Measurements from ENCODE around the gene CLDND2. TPM values are rescaled to one million over a fixed set of nuclear protein-coding genes. Genes with fewer than 3 reads are reported as not detected.
A peak's percentile ranks its signal among the peaks of the same experiment; 100 is the strongest.

The CLDND2 gene
- polyA plus RNA-seq, 1 of the 3 experiments (the other 2 are of a cell fraction) = 0.26 TPM

GRCh38 chr19:51365965-51366388, 2.8 kb downstream of the CLDND2 start, which contains the start of gene ETFB (continued):
- TF ChIP-seq, protein P1, sequence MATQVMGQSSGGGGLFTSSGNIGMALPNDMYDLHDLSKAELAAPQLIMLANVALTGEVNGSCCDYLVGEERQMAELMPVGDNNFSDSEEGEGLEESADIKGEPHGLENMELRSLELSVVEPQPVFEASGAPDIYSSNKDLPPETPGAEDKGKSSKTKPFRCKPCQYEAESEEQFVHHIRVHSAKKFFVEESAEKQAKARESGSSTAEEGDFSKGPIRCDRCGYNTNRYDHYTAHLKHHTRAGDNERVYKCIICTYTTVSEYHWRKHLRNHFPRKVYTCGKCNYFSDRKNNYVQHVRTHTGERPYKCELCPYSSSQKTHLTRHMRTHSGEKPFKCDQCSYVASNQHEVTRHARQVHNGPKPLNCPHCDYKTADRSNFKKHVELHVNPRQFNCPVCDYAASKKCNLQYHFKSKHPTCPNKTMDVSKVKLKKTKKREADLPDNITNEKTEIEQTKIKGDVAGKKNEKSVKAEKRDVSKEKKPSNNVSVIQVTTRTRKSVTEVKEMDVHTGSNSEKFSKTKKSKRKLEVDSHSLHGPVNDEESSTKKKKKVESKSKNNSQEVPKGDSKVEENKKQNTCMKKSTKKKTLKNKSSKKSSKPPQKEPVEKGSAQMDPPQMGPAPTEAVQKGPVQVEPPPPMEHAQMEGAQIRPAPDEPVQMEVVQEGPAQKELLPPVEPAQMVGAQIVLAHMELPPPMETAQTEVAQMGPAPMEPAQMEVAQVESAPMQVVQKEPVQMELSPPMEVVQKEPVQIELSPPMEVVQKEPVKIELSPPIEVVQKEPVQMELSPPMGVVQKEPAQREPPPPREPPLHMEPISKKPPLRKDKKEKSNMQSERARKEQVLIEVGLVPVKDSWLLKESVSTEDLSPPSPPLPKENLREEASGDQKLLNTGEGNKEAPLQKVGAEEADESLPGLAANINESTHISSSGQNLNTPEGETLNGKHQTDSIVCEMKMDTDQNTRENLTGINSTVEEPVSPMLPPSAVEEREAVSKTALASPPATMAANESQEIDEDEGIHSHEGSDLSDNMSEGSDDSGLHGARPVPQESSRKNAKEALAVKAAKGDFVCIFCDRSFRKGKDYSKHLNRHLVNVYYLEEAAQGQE (IDR thresholded peaks at IDR 0.05; ENCODE audit: low read depth, low read length) = no peak
- peak; percentile 84 for TF ChIP-seq MXI1 (IDR thresholded peaks at IDR 0.05; ENCODE audit: low read depth, low read length)
- no peak for TF ChIP-seq CHD2 (IDR thresholded peaks at IDR 0.05; ENCODE audit: low read length, partially characterized antibody)
- TF ChIP-seq RAD21 (IDR thresholded peaks at IDR 0.05; ENCODE audit: low read length) = no peak
- no peak for TF ChIP-seq TEAD4 (IDR thresholded peaks at IDR 0.05; ENCODE audit: borderline replicate concordance, insufficient read depth)
- no peak for TF ChIP-seq RFX5 (IDR thresholded peaks at IDR 0.05; ENCODE audit: low read length)

DNA sequence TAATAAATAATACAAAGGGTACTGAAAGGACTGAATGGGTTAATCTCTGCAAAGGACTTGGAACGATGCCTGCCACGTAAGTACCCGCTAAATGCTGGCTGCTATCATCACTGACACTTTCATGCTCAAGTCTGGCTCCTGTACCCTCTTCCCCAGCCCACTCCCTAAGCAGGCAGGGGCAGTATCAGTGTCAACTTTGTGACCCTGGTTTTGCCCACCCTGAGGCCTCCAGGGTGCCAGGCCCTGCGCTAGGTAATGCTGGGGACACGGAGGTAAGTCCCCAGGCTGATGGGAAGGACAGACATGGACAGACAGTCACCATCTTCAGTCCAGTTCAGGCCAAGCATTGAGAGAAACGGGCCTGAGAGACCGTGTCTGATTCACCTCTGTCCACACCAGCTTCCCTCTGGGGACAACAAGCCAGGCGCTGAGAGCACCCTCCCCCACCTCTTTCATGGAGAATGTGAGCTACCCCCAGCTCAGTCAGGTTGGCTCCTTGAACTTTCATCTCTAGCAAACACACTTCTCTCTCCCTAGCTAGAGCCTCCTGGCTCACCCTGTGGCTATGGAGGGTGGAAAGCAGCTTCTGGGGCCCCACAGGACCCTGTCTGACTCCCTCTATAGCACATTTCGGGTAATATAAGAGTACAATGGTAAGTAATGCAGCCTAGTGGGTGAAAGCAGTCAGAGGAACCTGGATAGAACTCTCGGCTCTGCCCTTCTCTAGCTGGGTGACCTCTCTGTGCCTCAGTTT, 3.4 kb downstream of the CLDND2 start:
- CTCF ChIA-PET = interaction anchor here (1.3 kb wide), 1 partner anchor 25 kb away, joined by 5 read pairs; no protein-coding TSS in a partner anchor
- TF ChIP-seq RFX5 (IDR thresholded peaks at IDR 0.05; ENCODE audit: low read length) (no peak), ELF1 (IDR thresholded peaks at IDR 0.05) (no peak), JUND (IDR thresholded peaks at IDR 0.05) (no peak), MEF2A (IDR thresholded peaks at IDR 0.05; ENCODE audit: borderline replicate concordance, low read depth) (no peak), USF2 (IDR thresholded peaks at IDR 0.05; ENCODE audit: borderline replicate concordance, low read depth, low read length) (no peak), SMC3 (IDR thresholded peaks at IDR 0.05; ENCODE audit: low read depth, low read length) (no peak), YY1 (IDR thresholded peaks at IDR 0.05; ENCODE audit: low read depth) (no peak), MXI1 (IDR thresholded peaks at IDR 0.05; ENCODE audit: low read depth, low read length) (no peak)
- TF ChIP-seq, protein P2, sequence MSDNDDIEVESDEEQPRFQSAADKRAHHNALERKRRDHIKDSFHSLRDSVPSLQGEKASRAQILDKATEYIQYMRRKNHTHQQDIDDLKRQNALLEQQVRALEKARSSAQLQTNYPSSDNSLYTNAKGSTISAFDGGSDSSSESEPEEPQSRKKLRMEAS (IDR thresholded peaks at IDR 0.05; ENCODE audit: low read depth) = no peak
- POLR2A ChIA-PET = interaction anchor here (0.7 kb wide), 1 partner anchor 23 kb away, joined by 4 read pairs; the partner anchor contains the start of gene VSIG10L
- peak overlapping the region; percentile 64; the same call in 1 of the 2 replicates for H3K9ac ChIP-seq
- H3K79me2 ChIP-seq (ENCODE audit: insufficient read depth) = peaks cover 6% of the 10 kb centered on the region
- H3K4me2 ChIP-seq = peak overlapping the region; percentile 90
- H3K4me3 ChIP-seq (ENCODE audit: low read depth in 2 of 2, low read length in 1 of 2) = peak overlapping the region; percentile 72 to 80
- H3F3A ChIP-seq (replicated peaks; ENCODE audit: insufficient read depth) = no peaks in the 10 kb centered on the region
- peak overlapping the region; percentile 21 to 73; a peak in 3 of 4 replicates for H3K27ac ChIP-seq (ENCODE audit: low read depth in 2 of 2, low read length in 1 of 2)
- peak overlapping the region; percentile 95 for H2AFZ ChIP-seq (ENCODE audit: low read depth)
- no peak for DNase-seq
- H3K9me2 ChIP-seq = no peaks in the 10 kb centered on the region
- H3K4me1 ChIP-seq (ENCODE audit: control insufficient read depth in 1 of 2, insufficient read depth in 2 of 2, low read depth in 1 of 2, low read length in 1 of 2) = peaks cover 6 to 21% of the 10 kb centered on the region in 2 experiments; a peak in 3 of 4 replicates
- 35% methylated on average over 8 of the region's 10 CpGs for WGBS (ENCODE audit: low lambda C conversion rate)
- H3K9me3 ChIP-seq = no peaks in the 10 kb centered on the region
- H4K20me1 ChIP-seq (ENCODE audit: insufficient read depth) = no peaks in the 10 kb centered on the region
- H3K27me3 ChIP-seq (ENCODE audit: insufficient read depth) = no peaks in the 10 kb centered on the region
- H3K36me3 ChIP-seq (replicated peaks in 1 of 2; ENCODE audit: control insufficient read depth in 1 of 2, insufficient read depth in 2 of 2, low read length in 1 of 2) = no peaks in the 10 kb centered on the region
